Left lobe of liver (tissue), 2 donors: ENCODE results near the gene SLC16A8. TPM values are rescaled to one million over a fixed set of nuclear protein-coding genes. Genes with fewer than 3 reads are reported as not detected.

Source experiments
- ATAC-seq: fragments of 200-7000 bp; cut with Tn5 transposase; one replicate; pipeline ENCODE4 v1.9.1; 2020; ENCODE audit warnings: mild to moderate bottlenecking, moderate library complexity
- DNase-seq: peaks from one replicate; pipeline ENCODE4 v3.0.0-alpha.2; 2020; ENCODE audit warnings: low spot score
- total RNA-seq: library from RNA; stranded (reverse); gene quantifications from one replicate; pipeline ENCODE4 v1.2.1, GENCODE V29; 2021
- donor health status: DM: no; HTN: no; CAD: no; lungs with moderate emphysema.
- donor health status: DM: no; HTN: yes; CAD: no.

SLC16A8 gene
- total RNA-seq, 1 donor from 2014 or later, result not detected

DNA sequence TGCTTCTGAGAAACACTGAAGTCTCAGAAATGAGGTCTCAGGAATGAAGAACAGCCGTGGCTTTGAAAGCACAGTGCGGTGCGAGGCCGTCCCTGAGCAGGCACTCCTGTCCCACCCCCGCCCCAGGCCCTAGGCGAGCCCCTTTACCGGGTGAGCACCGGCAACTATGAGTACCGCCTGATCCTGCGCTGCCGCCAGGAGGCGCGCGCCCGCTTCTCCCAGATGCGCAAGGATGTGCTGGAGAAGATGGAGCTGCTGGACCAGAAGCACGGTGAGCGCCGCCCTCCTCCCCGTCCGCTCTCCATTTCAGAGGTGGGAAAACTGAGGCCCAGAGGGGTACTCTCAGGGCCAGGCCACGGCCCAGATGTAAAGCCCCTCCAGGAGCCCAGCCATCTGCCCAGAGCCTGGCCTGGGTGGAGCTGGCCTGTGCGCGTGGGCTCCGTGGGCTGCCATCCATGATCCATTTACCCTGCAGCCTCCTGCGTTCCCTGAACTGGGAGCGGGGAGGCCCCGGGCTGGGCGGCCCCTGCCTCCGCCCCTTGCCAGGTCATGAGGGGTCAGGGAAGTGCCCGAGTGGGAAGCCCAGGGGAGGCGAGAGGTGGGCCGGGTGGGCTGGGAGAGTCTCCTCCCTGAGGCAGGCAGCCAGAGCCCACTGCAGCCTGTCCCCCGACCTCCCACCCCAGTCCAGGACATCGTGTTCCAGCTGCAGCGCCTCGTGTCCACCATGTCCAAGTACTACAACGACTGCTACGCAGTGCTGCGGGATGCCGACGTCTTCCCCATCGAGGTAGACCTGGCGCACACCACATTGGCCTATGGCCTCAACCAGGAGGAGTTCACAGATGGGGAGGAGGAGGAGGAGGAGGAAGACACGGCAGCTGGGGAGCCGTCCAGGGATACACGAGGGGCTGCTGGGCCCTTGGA, 9.5 kb downstream of the SLC16A8 start:
- no peak for DNase-seq

GRCh38 chr22:38073150-38074130, 10.5 kb downstream of the SLC16A8 start:
- ATAC-seq, result no peak

More for the DNA sequence above, 9.5 kb downstream of the SLC16A8 start:
- no peak for ATAC-seq

DNA sequence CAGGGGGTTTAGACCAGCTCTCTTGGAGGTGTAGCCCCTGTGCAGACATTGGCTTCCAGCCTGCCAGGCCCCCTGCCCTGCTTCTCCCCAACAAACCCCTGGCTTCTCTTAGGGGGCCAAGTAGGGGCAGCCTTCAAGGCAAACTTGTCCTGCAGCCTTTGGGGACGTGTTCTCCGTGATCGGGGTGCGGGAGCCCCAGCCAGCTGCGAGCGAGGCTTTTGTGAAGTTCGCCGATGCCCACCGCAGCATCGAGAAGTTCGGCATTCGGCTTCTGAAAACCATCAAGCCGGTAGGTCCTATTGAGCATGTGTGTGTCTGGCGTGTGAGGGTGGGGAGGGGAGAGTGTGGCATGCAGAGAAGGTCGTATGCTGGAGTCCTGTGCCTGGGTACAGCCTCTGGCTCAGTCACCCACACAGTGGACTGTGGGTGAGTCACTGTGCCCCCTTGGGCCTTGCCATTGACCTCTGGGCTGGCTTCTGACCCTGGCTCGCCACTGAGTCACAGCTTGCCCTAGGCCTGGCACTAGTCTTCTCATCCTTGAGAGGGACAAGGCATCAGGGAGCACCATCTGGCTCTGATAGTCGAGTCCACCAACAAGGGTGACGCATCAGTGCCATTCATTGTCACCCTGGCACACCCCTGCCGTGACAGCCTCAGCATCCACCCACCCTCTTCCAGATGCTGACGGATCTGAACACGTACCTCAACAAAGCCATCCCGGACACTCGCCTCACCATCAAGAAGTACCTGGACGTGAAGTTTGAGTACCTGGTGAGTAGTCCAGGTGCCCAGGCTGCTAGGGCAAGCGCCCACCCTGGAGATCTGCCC, 11.4 kb downstream of the SLC16A8 start:
- no peak for ATAC-seq
- DNase-seq, result no peak

More at GRCh38 chr22:38073150-38074130, 10.5 kb downstream of the SLC16A8 start:
- no peak for DNase-seq

- no peak for DNase-seq
- no peak for ATAC-seq
Observed at GRCh38 chr22:38071421-38072321, 12.3 kb downstream of the SLC16A8 start.

DNA sequence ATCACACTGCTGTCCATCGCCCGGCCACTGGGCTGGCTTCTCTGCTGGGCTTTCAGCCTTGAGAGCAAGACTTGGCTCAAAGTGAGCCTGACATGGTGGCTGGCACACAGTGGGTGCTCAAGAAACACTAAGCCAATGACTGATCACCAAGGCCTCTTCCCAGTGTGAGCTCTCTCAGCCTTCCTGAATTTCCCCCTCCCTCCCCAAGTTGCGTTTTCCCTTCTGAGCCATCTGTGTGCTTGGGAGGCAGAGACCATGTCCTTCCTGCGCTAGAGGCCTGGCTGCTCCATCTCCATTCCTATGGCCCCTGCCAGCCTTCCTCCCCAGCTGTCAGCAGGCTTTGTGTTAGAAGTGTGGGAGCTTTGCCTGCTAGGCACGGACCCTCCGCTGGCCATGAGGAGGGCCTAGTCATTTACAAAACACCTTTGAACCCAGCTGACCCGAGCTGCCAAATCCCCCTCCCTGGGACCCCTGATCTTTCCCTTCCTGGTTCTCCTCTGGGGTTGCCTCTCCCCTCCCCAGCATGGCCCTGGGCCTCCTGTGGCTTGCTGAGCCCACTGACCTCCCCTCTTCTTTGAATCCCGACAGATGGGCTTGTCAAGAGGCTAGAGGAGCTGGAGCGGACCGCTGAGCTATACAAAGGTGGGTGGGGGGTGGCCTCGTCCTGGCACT, 13.6 kb downstream of the SLC16A8 start:
- DNase-seq, result no peak
- ATAC-seq, result no peak

DNA sequence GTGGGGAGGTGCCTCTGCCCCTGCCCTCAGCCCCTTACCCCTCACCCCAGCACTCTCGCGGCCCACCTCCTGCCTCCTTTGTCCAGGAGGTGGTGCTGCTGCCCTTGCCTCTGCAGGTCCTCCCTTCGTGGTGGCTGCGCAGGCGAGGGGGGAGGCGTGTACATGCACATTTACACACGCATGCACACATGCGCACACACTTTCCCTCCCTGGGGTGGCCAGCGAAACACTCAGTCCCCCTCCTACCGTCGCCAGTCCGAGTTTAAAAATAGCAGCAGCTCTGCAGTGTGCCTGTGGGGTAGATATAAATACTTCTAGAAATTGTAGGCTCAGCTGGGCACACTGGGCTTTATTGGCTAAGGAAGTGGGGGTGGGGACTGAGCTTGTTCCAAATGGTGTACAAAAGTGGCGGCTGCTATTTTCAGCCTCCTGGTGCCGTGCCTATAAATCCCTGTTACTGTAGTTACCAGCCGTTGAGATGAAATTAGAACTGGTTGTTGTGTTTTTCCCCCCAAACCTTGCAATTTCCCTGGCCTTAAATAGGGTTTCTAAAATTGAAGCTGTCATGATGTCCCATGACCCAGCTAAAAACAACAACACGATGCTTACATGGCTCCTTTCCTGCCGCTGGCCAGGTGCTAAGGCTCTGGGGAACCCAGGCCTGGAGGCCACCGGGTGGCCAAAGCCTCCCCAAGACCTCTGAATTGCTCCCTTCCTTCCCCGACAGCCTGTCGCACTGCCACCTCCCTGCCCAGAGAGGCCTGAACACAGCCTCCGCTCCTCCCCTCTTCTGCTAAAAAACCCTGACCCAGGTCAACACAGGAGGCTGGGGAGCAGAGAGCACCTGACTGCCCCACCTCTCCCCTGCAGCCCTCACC, 14.4 kb downstream of the SLC16A8 start:
- DNase-seq, result no peak
- ATAC-seq, result peak; percentile 28

DNA sequence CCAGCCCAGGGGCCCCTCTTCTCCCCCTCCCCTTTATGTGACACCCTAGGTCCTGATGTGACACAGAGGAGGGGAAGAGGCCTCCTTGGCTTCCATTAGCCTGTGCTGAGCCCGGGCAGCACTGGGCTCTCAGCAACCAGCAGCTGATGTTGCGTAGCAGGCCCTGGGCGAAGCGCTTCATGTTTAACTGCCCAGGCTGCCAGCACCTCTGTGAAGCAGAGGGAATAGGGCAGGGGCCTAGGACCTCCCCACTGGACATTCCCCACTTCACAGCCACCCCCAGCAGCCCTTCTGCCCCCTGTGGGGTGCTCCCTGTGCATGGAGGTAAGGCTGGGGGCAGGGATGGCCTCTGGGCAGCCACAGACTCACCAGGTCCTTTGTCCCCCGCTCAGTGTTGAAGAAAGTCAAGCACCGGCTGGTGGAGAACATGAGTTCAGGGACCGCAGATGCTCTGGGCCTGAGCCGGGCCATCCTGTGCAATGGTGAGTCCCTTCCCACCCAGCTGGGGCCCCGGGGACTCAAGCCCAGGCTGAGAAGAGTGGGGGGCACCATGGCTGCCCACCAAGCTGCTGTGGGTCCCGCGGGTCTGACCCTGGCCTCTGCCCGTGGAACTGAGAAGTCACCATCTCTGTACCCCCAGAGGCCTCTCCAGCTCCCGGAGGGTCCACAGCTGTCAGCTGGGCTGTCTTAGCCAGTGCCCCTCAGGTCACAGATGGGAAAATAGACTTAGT, 15.2 kb downstream of the SLC16A8 start:
- DNase-seq, result no peak

GRCh38 chr22:38067761-38068360, 16.1 kb downstream of the SLC16A8 start:
- no peak for ATAC-seq

More for the DNA sequence above, 15.2 kb downstream of the SLC16A8 start:
- ATAC-seq, result no peak

GRCh38 chr22:38067028-38067415, 17.0 kb downstream of the SLC16A8 start:
- no peak for ATAC-seq

More at GRCh38 chr22:38067761-38068360, 16.1 kb downstream of the SLC16A8 start:
- DNase-seq, result no peak

GRCh38 chr22:38066381-38067027, 17.5 kb downstream of the SLC16A8 start:
- DNase-seq, result no peak
- no peak for ATAC-seq

More at GRCh38 chr22:38067028-38067415, 17.0 kb downstream of the SLC16A8 start:
- no peak for DNase-seq

DNA sequence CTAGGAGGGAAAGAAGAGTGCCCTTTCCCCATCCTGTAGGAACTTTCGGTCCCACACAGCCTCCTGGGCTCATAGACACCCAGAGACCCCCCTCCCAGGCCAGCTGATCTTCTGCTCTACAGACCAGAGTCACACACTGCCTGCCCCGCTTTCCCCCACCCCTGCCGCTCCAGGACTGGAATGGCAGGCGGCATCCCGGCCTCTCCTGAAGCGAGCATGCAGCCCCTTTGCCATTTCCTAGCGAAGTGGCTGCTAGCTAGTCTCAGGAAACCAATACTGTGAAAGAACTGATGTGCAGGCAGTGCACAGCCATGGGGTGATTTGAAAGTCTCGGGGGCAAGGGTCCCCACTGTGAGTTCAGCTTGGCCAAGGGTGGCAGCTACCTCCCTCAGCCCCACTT, 18.4 kb downstream of the SLC16A8 start:
- DNase-seq, result no peak
- no peak for ATAC-seq

GRCh38 chr22:38062791-38063190, 21.2 kb downstream of the SLC16A8 start:
- DNase-seq, result no peak
- peak; percentile 50 for ATAC-seq

GRCh38 chr22:38056969-38057891, 26.8 kb downstream of the SLC16A8 start, which contains the start of gene PICK1:
Gene PICK1, plus strand, starts transcription at chr22:38057404. Its CDS starts 406 bp downstream, at chr22:38057810.
- peak; percentile 86 for ATAC-seq
- DNase-seq, result peak; percentile 87

GRCh38 chr22:38051900-38052862, 31.8 kb downstream of the SLC16A8 start:
- ATAC-seq (peak; percentile 88), DNase-seq (peak; percentile 79)
